ENCODE results near the gene OSBPL8. TPM values are rescaled to one million over a fixed set of nuclear protein-coding genes. Genes with fewer than 3 reads are reported as not detected.

The OSBPL8 gene
- total RNA-seq, 1 experiment from 2014 or later: 81.7 TPM

- H3K36me3 Mint-ChIP-seq: peaks cover 17% of the 10 kb centered on the region
- TF ChIP-seq PREB (CRISPR knock-in tag; IDR thresholded peaks at IDR 0.05; ENCODE audit: borderline replicate concordance): no peak
- TF ChIP-seq NR2C2 (CRISPR knock-in tag; IDR thresholded peaks at IDR 0.05): no peak
- TF ChIP-seq HMGA2 (CRISPR knock-in tag; IDR thresholded peaks at IDR 0.05): no peak
- TF ChIP-seq GRHL2 (CRISPR knock-in tag; IDR thresholded peaks at IDR 0.05; ENCODE audit: insufficient replicate concordance, severe bottlenecking): no peak
- no peak for TF ChIP-seq CREM (CRISPR knock-in tag; IDR thresholded peaks at IDR 0.05)
- no peak for TF ChIP-seq GTF2I (CRISPR knock-in tag; conservative IDR thresholded peaks at IDR 0.05)
- no peak for TF ChIP-seq MYBL2 (CRISPR knock-in tag; IDR thresholded peaks at IDR 0.05)
- no peak for TF ChIP-seq CTCF (IDR thresholded peaks at IDR 0.05)
- no peak for TF ChIP-seq TP53 (CRISPR knock-in tag; IDR thresholded peaks at IDR 0.05)
- no peak for TF ChIP-seq FOXK1 (CRISPR knock-in tag; IDR thresholded peaks at IDR 0.05)
- TF ChIP-seq TEAD1 (CRISPR knock-in tag; IDR thresholded peaks at IDR 0.05): no peak
- TF ChIP-seq ZBTB21 (CRISPR knock-in tag; IDR thresholded peaks at IDR 0.05; ENCODE audit: borderline replicate concordance): no peak
- no peak for TF ChIP-seq AR (CRISPR knock-in tag; IDR thresholded peaks at IDR 0.05)
- no peak for TF ChIP-seq E2F1 (CRISPR knock-in tag; IDR thresholded peaks at IDR 0.05)
- no peak for TF ChIP-seq ZNF416 (CRISPR knock-in tag; IDR thresholded peaks at IDR 0.05)
- no peak for TF ChIP-seq ZNF671 (CRISPR knock-in tag; IDR thresholded peaks at IDR 0.05)
- TF ChIP-seq RORB (CRISPR knock-in tag; IDR thresholded peaks at IDR 0.05): no peak
- no peak for ATAC-seq
- H3K4me1 Mint-ChIP-seq: peaks cover 24% of the 10 kb centered on the region
- no peak overlapping the region for H3K27ac Mint-ChIP-seq
- CTCF ChIA-PET: no interaction called here
- peaks cover 16% of the 10 kb centered on the region for H3K27me3 Mint-ChIP-seq (ENCODE audit: low read depth)
- POLR2A ChIA-PET: no interaction called here
- H3K9me3 Mint-ChIP-seq: peaks cover 23% of the 10 kb centered on the region
- DNase-seq (ENCODE audit: low spot score): no peak
- H3K4me3 Mint-ChIP-seq: no peak overlapping the region
These were observed 241.6 kb downstream of the OSBPL8 start for GRCh38 chr12:76317976-76318375.

- Mint-ChIP-seq H3K4me3 (no peak overlapping the region), H3K27ac (no peak overlapping the region), H3K4me1 (peaks cover 34% of the 10 kb centered on the region), H3K9me3 (peaks cover 15% of the 10 kb centered on the region), H3K27me3 (ENCODE audit: low read depth) (peaks cover 9% of the 10 kb centered on the region), H3K36me3 (peaks cover 10% of the 10 kb centered on the region)
- TF ChIP-seq ZBTB21 (CRISPR knock-in tag; IDR thresholded peaks at IDR 0.05; ENCODE audit: borderline replicate concordance): no peak
- TF ChIP-seq OVOL2 (CRISPR knock-in tag; IDR thresholded peaks at IDR 0.05; ENCODE audit: borderline replicate concordance): no peak
- no peak for TF ChIP-seq CREM (CRISPR knock-in tag; IDR thresholded peaks at IDR 0.05)
- TF ChIP-seq ZNF416 (CRISPR knock-in tag; IDR thresholded peaks at IDR 0.05): no peak
- no peak for TF ChIP-seq ZNF263 (CRISPR knock-in tag; IDR thresholded peaks at IDR 0.05; ENCODE audit: low read depth)
- TF ChIP-seq ZMAT4 (CRISPR knock-in tag; IDR thresholded peaks at IDR 0.05): no peak
- TF ChIP-seq FOXP4 (CRISPR knock-in tag; IDR thresholded peaks at IDR 0.05): no peak
- ChIA-PET CTCF (interaction anchor here (1.2 kb wide), 1 partner anchor 32 kb away, joined by 3 read pairs; the partner anchor contains the start of gene BBS10), POLR2A (no interaction called here)
- DNase-seq (ENCODE audit: low spot score) (no peak), ATAC-seq (no peak)
These were observed 243.1 kb downstream of the OSBPL8 start for GRCh38 chr12:76316468-76316867.

Measured in WTC11 (cell line).